BE2C (cell line): ENCODE results near the gene PLEKHM1.

Experiments used
- DNase-seq: peaks from one replicate; pipeline ENCODE4 v3.0.0-alpha.2; 2020
- H3K27me3 ChIP-seq: fragments of 250-450 bp; sonication (Bioruptor Pico); 2 replicates; pipeline ENCODE4 v1.5.1; 2020; ENCODE audit warnings: mild to moderate bottlenecking
- H3K36me3 ChIP-seq: fragments of 250-450 bp; sonication (Bioruptor Pico); 2 replicates; pipeline ENCODE4 v1.5.1; 2020; ENCODE audit warnings: mild to moderate bottlenecking
- H3K4me1 ChIP-seq: fragments of 250-450 bp; sonication (Bioruptor Pico); 2 replicates; pipeline ENCODE4 v1.5.1; 2020
- H3K4me3 ChIP-seq: 2 replicates; pipeline ENCODE4 v1.5.1; 2011; ENCODE audit warnings: low read depth, low read length
- H3K9me3 ChIP-seq: fragments of 250-450 bp; sonication (Bioruptor Pico); 2 replicates; pipeline ENCODE4 v1.5.1; 2020
- CTCF ChIP-seq: IDR thresholded peaks from 2 replicates; pipeline ENCODE4 v1.5.1; 2012; ENCODE audit warnings: mild to moderate bottlenecking, low read depth, low read length

Gene PLEKHM1

DNA sequence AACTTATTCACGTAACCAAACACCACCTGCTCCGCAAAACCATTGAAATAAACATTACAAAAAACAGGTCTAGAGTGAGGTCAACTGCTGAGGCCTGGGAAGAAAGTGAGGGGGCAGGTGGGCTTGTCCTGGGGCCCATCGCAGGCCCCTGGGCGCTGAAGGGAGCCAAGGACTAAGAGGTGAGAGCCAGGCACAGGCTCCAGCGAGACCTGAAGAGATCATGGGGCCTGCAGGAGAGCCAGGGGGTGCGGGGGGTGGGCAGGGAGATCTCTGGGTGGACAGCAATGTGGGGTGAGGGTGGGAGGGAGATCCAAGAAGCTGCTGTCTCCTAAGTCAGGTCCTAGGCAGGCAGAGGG lies 65.8 kb downstream of the PLEKHM1 start:
- Histone ChIP-seq H3K4me1 (peaks cover 3% of the 10 kb centered on the region; the same call in 1 of the 2 replicates), H3K9me3 (no peaks in the 10 kb centered on the region), H3K27me3 (peaks cover 22% of the 10 kb centered on the region), H3K36me3 (no peaks in the 10 kb centered on the region), H3K4me3 (no peak overlapping the region)
- no peak for TF ChIP-seq CTCF
- no peak for DNase-seq

DNA sequence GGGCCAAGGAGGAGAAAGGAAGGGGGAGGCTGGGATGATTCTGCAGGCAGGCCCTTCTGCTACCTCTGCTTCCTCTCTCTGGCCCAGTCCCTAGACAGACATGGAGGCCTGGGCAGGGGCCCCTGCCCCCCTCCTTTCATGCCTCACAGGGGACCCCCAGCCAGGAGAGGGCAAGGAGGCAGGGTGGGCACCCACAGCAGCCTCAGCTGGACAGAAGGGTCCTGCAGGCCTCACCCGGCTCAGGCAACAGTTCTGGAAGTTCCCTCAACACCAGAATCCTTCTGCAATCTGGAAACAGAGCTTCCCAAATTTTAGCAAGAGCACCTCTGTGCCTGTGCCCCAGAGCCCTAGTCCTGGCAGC lies 66.6 kb downstream of the PLEKHM1 start:
- Histone ChIP-seq H3K9me3 (no peaks in the 10 kb centered on the region), H3K36me3 (no peaks in the 10 kb centered on the region), H3K27me3 (peaks cover 14% of the 10 kb centered on the region), H3K4me1 (peaks cover 3% of the 10 kb centered on the region; the same call in 1 of the 2 replicates), H3K4me3 (no peak overlapping the region)
- DNase-seq: no peak
- TF ChIP-seq CTCF: no peak

GRCh38 chr17:45423304-45423974 lies 67.1 kb downstream of the PLEKHM1 start:
- Histone ChIP-seq H3K4me1 (peaks cover 3% of the 10 kb centered on the region; the same call in 1 of the 2 replicates), H3K36me3 (no peaks in the 10 kb centered on the region), H3K27me3 (peaks cover 9% of the 10 kb centered on the region), H3K9me3 (no peaks in the 10 kb centered on the region), H3K4me3 (no peak overlapping the region)
- no peak for TF ChIP-seq CTCF
- DNase-seq: no peak

DNA sequence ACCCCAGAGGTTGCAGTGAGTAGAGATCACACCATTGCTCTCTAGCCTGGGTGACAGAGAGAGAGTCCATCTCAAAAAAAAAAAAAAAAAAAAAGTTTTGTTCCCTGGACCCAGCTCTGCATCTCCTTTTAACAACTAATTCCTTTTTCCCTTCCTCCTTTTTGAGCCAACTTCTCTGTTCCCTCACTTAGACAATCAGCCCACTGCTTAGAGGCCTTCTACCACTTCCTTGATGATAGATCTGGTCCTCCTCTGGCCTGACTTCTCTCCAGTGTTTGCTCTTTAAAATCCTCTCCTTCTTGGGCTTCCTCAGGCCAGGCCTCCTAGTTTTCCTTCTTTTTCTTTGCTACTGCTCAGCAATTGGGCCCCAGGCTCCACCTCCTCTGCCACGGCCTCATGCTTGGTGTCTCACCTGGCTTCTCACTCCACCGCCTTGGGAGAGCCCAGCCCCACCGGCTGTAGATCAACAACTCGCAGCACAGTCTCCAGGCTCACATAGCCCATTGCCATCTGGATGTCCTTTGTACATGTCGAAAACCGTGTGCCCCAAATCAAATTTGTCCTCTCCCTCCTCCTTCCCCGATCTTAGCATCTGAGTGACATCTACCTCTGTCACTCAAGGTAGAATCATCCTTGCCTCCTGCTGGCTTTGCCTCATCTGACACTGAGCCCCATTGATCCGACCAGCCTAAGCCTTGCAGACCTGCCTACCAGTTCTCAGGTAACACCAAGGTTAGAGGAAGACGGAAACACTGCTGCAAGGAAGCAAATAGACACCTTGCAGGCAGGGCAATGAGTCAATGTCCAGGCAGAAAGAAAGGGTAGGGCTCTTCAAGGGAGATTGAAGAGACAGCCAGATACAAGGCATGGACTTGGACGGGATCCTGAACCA lies 75.3 kb downstream of the PLEKHM1 start:
- no peak for DNase-seq
- Histone ChIP-seq H3K4me1 (no peaks in the 10 kb centered on the region), H3K27me3 (peaks cover 2% of the 10 kb centered on the region; the same call in 1 of the 2 replicates), H3K9me3 (no peaks in the 10 kb centered on the region), H3K4me3 (no peak overlapping the region), H3K36me3 (no peaks in the 10 kb centered on the region)
- no peak for TF ChIP-seq CTCF

DNA sequence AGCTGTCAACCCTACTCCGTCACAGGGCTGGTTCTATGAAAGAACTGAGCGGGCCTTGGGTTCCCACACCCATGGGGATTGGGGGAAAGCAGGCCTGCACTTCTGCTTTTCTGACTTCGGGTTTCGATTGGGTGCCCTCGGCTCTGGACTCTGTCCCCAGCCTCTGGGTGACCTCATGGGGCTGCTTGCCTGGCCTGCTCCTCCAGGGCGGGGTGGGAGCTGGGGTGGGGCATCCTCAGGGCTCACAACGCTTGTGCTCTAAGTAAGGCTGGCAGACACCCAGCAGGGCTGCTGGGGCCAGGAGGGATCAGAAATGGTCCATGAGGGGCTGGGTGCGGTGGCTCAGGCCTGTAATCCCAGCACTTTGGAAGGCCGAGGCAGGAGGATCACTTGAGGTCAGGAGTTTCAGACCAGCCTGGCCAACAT lies 77.0 kb downstream of the PLEKHM1 start:
- no peaks in the 10 kb centered on the region for H3K27me3 ChIP-seq
- H3K4me1 ChIP-seq: peaks cover 4% of the 10 kb centered on the region; the same call in 1 of the 2 replicates
- no peak overlapping the region for H3K4me3 ChIP-seq
- DNase-seq: no peak
- H3K9me3 ChIP-seq: no peaks in the 10 kb centered on the region
- H3K36me3 ChIP-seq: no peaks in the 10 kb centered on the region
- TF ChIP-seq CTCF: no peak
